CD4-positive, alpha-beta T cell treated with Interleukin-1 beta for 1 hour (primary cell): ENCODE measurements around the gene CDK19.

ENCODE experiments used
- DNase-seq, 2 donors: peaks; one replicate each; pipeline ENCODE4 v3.0.0-alpha.2; 2020 to 2022

Gene CDK19

GRCh38 chr6:110654096-110654820 is 161.0 kb downstream of the CDK19 start:
- DNase-seq: no peak

- DNase-seq: no peak
Observed at GRCh38 chr6:110653381-110653780, 161.9 kb downstream of the CDK19 start.

- no peak for DNase-seq
Observed at GRCh38 chr6:110652520-110652919, 162.7 kb downstream of the CDK19 start.

- no peak for DNase-seq
Observed at GRCh38 chr6:110650755-110651154, 164.5 kb downstream of the CDK19 start.

- no peak for DNase-seq
Observed at GRCh38 chr6:110649704-110650103, 165.6 kb downstream of the CDK19 start.

- DNase-seq: no peak
Observed at GRCh38 chr6:110646951-110647910, 168.0 kb downstream of the CDK19 start.

GRCh38 chr6:110646419-110646698 is 168.9 kb downstream of the CDK19 start:
- DNase-seq: no peak

- DNase-seq: no peak
Observed at GRCh38 chr6:110645685-110646418, 169.4 kb downstream of the CDK19 start.

- no peak for DNase-seq
Observed at GRCh38 chr6:110643175-110643574, 172.1 kb downstream of the CDK19 start.

GRCh38 chr6:110642711-110643110 is 172.6 kb downstream of the CDK19 start:
- DNase-seq: no peak

GRCh38 chr6:110636781-110637180 is 178.5 kb downstream of the CDK19 start:
- DNase-seq: no peak

GRCh38 chr6:110635096-110635495 is 180.2 kb downstream of the CDK19 start:
- no peak for DNase-seq

GRCh38 chr6:110633731-110634213 is 181.5 kb downstream of the CDK19 start:
- no peak for DNase-seq

GRCh38 chr6:110629153-110629552 is 186.1 kb downstream of the CDK19 start:
- DNase-seq: no peak

- no peak for DNase-seq
Observed at GRCh38 chr6:110628330-110628729, 186.9 kb downstream of the CDK19 start.

- DNase-seq: no peak
Observed at GRCh38 chr6:110626442-110626841, 188.8 kb downstream of the CDK19 start.

- DNase-seq: no peak
Observed at GRCh38 chr6:110625883-110626282, 189.4 kb downstream of the CDK19 start.

GRCh38 chr6:110622912-110623578 is 192.2 kb downstream of the CDK19 start:
- no peak for DNase-seq

GRCh38 chr6:110621061-110621460 is 194.2 kb downstream of the CDK19 start:
- DNase-seq: no peak

- DNase-seq: no peak
Observed at GRCh38 chr6:110620065-110620464, 195.2 kb downstream of the CDK19 start.

GRCh38 chr6:110619275-110619908 is 195.9 kb downstream of the CDK19 start:
- DNase-seq: no peak

- no peak for DNase-seq
Observed at GRCh38 chr6:110618591-110619267, 196.5 kb downstream of the CDK19 start.
